B cell (primary cell): ENCODE results near the gene RPRD1A. TPM values are rescaled to one million over a fixed set of nuclear protein-coding genes. Genes with fewer than 3 reads are reported as not detected.

Experiments
- ATAC-seq: fragments of 200-7000 bp; cut with Tn5 transposase; one replicate; pipeline ENCODE4 v1.10.0; 2021; ENCODE audit warnings: low read depth, mild to moderate bottlenecking, moderate number of reproducible peaks, moderate library complexity
- CTCF ChIA-PET: fragments of 350-600 bp; sonication (Branson Sonifier 250); formaldehyde crosslinking; loops from one replicate; lab custom pipeline; 2021; ENCODE audit warnings: antibody characterized with exemption, inconsistent platforms; lab: Charles Lee
- POLR2A ChIA-PET: fragments of 350-600 bp; sonication (Branson Sonifier 250); formaldehyde crosslinking; loops from one replicate; lab custom pipeline; 2021; ENCODE audit warnings: antibody characterized with exemption; lab: Charles Lee
- DNase-seq: peaks from one replicate; pipeline ENCODE4 v3.0.0; 2013
- H2AFZ ChIP-seq: 2 replicates; pipeline ENCODE4 v1.6.1; 2012; ENCODE audit warnings: mild to moderate bottlenecking, low read depth, low read length; ENCODE audit not compliant: insufficient read depth, poor library complexity, severe bottlenecking
- H3K27ac ChIP-seq, 2 donors: 1 replicate in 1 of 2; 2 replicates in 1 of 2; pipeline ENCODE4 v1.5.1; 2012 to 2013; ENCODE audit warnings: low read length in 2 of 2, mild to moderate bottlenecking in 2 of 2, moderate library complexity in 1 of 2
- H3K27me3 ChIP-seq, 4 experiments: fragments of 200-600 bp in 1 of 4; sonication (generic) in 1 of 4; replicated peaks in 1 of 4; 1 replicate in 2 of 4; 2 replicates in 2 of 4; pipeline versions ENCODE4 v1.6.1 to v1.7.0; 2013 to 2016; ENCODE audit warnings: low read length in 3 of 4, mild to moderate bottlenecking in 2 of 4, mixed read lengths in 1 of 4, moderate library complexity in 1 of 4; ENCODE audit not compliant: insufficient read depth in 4 of 4, control insufficient read depth in 3 of 4; ENCODE audit errors: control extremely low read depth in 1 of 4
- H3K36me3 ChIP-seq, 2 experiments: replicated peaks in 1 of 2; 1 replicate in 1 of 2; 2 replicates in 1 of 2; pipeline versions ENCODE4 v1.6.1 to v1.7.1; 2013; ENCODE audit warnings: low read length in 1 of 2; ENCODE audit not compliant: insufficient read depth in 2 of 2, control insufficient read depth in 1 of 2; ENCODE audit errors: control extremely low read depth in 1 of 2, extremely low read depth in 1 of 2
- H3K4me1 ChIP-seq, 2 donors: fragments of 200-600 bp in 1 of 2; sonication (generic) in 1 of 2; 1 replicate in 1 of 2; 2 replicates in 1 of 2; pipeline versions ENCODE4 v1.5.1 to v1.6.1; 2013 to 2017; ENCODE audit warnings: low read length in 2 of 2; ENCODE audit not compliant: control insufficient read depth in 2 of 2, insufficient read depth in 2 of 2
- H3K4me2 ChIP-seq: replicated peaks from 2 replicates; pipeline ENCODE3; 2012; ENCODE audit warnings: mild to moderate bottlenecking, low read depth, low read length; ENCODE audit not compliant: poor library complexity, severe bottlenecking
- H3K4me3 ChIP-seq, 5 experiments: fragments of 200-600 bp in 1 of 5; sonication (generic) in 1 of 5; 1 replicate in 3 of 5; 2 replicates in 2 of 5; pipeline versions ENCODE4 v1.5.1 to v1.7.0; 2011 to 2016; ENCODE audit warnings: low read length in 4 of 5, mild to moderate bottlenecking in 4 of 5, low read depth in 2 of 5, control low read depth in 1 of 5, moderate library complexity in 1 of 5; ENCODE audit not compliant: insufficient read depth in 1 of 5; ENCODE audit errors: control extremely low read depth in 1 of 5, extremely low read depth in 1 of 5
- H3K79me2 ChIP-seq: fragments of 200-600 bp; sonication (generic); one replicate; pipeline ENCODE4 v1.6.0; 2016; ENCODE audit warnings: low read length; ENCODE audit not compliant: control insufficient read depth, insufficient read depth
- H3K9ac ChIP-seq: fragments of 200-600 bp; sonication (generic); 2 replicates; pipeline ENCODE4 v1.6.1; 2017; ENCODE audit warnings: mild to moderate bottlenecking, low read length, moderate library complexity
- H3K9me3 ChIP-seq, 3 donors: one replicate each; pipeline versions ENCODE4 v1.6.1 to v1.7.1; 2013; ENCODE audit warnings: low read length in 2 of 3; ENCODE audit not compliant: control insufficient read depth in 2 of 3, insufficient read depth in 1 of 3; ENCODE audit errors: control extremely low read depth in 1 of 3
- H4K20me1 ChIP-seq: 2 replicates; pipeline ENCODE4 v1.6.0; 2012; ENCODE audit warnings: mild to moderate bottlenecking, low read length; ENCODE audit not compliant: insufficient read depth, control insufficient read depth, poor library complexity, severe bottlenecking
- H3K27ac Mint-ChIP-seq: one replicate; pipeline ENCODE4 v1.8.0; 2021; ENCODE audit warnings: mixed read lengths
- H3K27me3 Mint-ChIP-seq: one replicate; pipeline ENCODE4 v1.8.0; 2021; ENCODE audit warnings: mixed read lengths
- H3K4me1 Mint-ChIP-seq: one replicate; pipeline ENCODE4 v1.8.0; 2021; ENCODE audit warnings: mixed read lengths
- H3K4me3 Mint-ChIP-seq: one replicate; pipeline ENCODE4 v1.8.0; 2021; ENCODE audit warnings: mixed read lengths
- H3K9me3 Mint-ChIP-seq: one replicate; pipeline ENCODE4 v1.8.0; 2022; ENCODE audit warnings: mixed read lengths; ENCODE audit not compliant: insufficient read depth
- CTCF ChIP-seq: fragments of 200-600 bp; IDR thresholded peaks from one replicate; pipeline ENCODE4 v1.8.0; 2022; ENCODE audit warnings: antibody characterized with exemption, mild to moderate bottlenecking
- EZH2 ChIP-seq: IDR thresholded peaks from 2 replicates; pipeline ENCODE4 v1.6.1; 2012; ENCODE audit warnings: borderline replicate concordance, low read depth, mild to moderate bottlenecking, moderate library complexity, low read length; ENCODE audit not compliant: insufficient read depth, poor library complexity, severe bottlenecking
- WGBS: methylation state at CpG from one replicate; pipeline ENCODE4 v1.1.5; 2013; ENCODE audit warnings: missing lambda C conversion rate; ENCODE audit not compliant: insufficient coverage; 5-methylcytosine and 5-hydroxymethylcytosine counted together
- intact Hi-C: fragments of 100-400 bp; cut with micrococcal nuclease; formaldehyde crosslinking; loops from one replicate; pipeline ENCODE4 v1.10.0; 2022
- polyA plus RNA-seq: library from polyadenylated mRNA; depleted of rRNA; stranded (reverse); fragments of >200 nt; gene quantifications from 2 replicates; pipeline ENCODE4 v1.2.3, GENCODE V29; 2012
- total RNA-seq, 2 donors: library from RNA; stranded (reverse); fragments of 120-200 nt in 1 of 2; gene quantifications; 1 replicate in 1 of 2; 2 replicates in 1 of 2; pipeline versions ENCODE4 v1.2.3 to v1.2.4, GENCODE V29; 2013 to 2022

Gene RPRD1A
- total and polyA plus RNA-seq, 2 donors (not counting 1 experiment from before 2014, with no cell fraction given), result 27.6 to 62.6 TPM

DNA sequence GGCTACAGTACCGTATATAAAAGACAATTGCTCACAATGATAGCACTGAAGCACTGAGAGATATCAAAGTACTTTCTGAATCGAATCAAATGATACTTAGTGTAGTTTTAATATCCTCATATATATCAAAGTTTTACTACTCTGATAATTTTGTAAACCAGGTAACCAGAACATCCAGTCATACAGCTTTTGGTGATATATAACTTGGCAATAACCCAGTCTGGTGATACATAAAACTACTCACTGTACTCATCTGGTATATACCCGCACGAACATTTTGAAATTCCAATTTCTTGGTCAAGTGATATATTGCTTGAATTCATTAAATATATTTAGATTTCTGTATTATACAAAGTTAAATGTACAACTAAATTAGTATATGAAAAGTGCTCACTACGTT lies 41.2 kb upstream of the RPRD1A start:
- POLR2A ChIA-PET, result no interaction called here

DNA sequence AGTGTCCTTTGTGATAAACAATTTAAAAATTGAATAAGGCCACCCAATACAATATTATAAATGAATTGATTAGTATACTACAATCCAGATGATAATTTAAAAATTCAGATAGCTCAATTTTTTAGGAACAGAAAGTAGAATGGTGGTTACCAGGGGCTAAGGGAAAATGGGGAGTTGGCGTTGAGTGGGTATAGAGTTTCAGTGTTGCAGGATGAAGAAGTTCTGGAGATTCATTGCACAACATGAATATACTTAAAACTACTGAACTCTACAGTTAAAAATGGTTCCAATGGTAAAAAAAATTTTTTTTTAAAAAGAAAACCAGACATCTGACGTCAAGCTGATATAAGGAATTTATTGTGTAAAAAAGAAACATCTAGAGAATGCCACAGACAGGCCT lies 40.8 kb upstream of the RPRD1A start:
- CTCF ChIA-PET, result interaction anchor here (0.7 to 1.8 kb wide), 2 partner anchors 12 to 176 kb away, joined by 3 to 9 read pairs; no protein-coding TSS in a partner anchor
- no peaks in the 10 kb centered on the region for H3K4me1 Mint-ChIP-seq
- no peak overlapping the region for H2AFZ ChIP-seq
- intact Hi-C loops, result no loop called here
- TF ChIP-seq CTCF (no peak), EZH2 (no peak)
- DNase-seq, result no peak
- no peaks in the 10 kb centered on the region for H3K79me2 ChIP-seq
- no peak overlapping the region for H3K4me2 ChIP-seq
- no peak overlapping the region for H3K27ac ChIP-seq
- WGBS, result no CpG with 5 or more reads among the region's 2 CpGs
- POLR2A ChIA-PET, result interaction anchor here (0.6 kb wide), 1 partner anchor 9 kb away, joined by 9 read pairs; no protein-coding TSS in a partner anchor
- no peaks in the 10 kb centered on the region for H4K20me1 ChIP-seq
- H3K9me3 Mint-ChIP-seq, result no peaks in the 10 kb centered on the region
- peaks cover 0 to 23% of the 10 kb centered on the region in 2 experiments for H3K36me3 ChIP-seq
- H3K4me3 ChIP-seq, result no peak overlapping the region
- H3K4me1 ChIP-seq, result no peaks in the 10 kb centered on the region
- H3K27ac Mint-ChIP-seq, result no peak overlapping the region
- H3K9ac ChIP-seq, result no peak overlapping the region
- no peak overlapping the region for H3K4me3 Mint-ChIP-seq
- H3K27me3 Mint-ChIP-seq, result no peaks in the 10 kb centered on the region
- no peaks in the 10 kb centered on the region for H3K27me3 ChIP-seq
- ATAC-seq, result no peak
- H3K9me3 ChIP-seq, result no peaks in the 10 kb centered on the region

More for the DNA sequence above, 41.2 kb upstream of the RPRD1A start:
- no peak for ATAC-seq
- no peak overlapping the region for H3K4me3 Mint-ChIP-seq
- no CpG with 5 or more reads among the region's 5 CpGs for WGBS
- H3K9ac ChIP-seq, result no peak overlapping the region
- H3K79me2 ChIP-seq, result no peaks in the 10 kb centered on the region
- H3K4me2 ChIP-seq, result no peak overlapping the region
- no peaks in the 10 kb centered on the region for H4K20me1 ChIP-seq
- DNase-seq, result no peak
- H3K27me3 ChIP-seq, result no peaks in the 10 kb centered on the region
- TF ChIP-seq CTCF (no peak), EZH2 (no peak)
- H3K9me3 Mint-ChIP-seq, result no peaks in the 10 kb centered on the region
- no peak overlapping the region for H3K4me3 ChIP-seq
- CTCF ChIA-PET, result interaction anchor here (1.5 to 1.8 kb wide), 2 partner anchors 13 kb away, joined by 4 to 9 read pairs; no protein-coding TSS in a partner anchor
- no peaks in the 10 kb centered on the region for H3K9me3 ChIP-seq
- intact Hi-C loops, result no loop called here
- no peaks in the 10 kb centered on the region for H3K4me1 ChIP-seq
- H3K27me3 Mint-ChIP-seq, result no peaks in the 10 kb centered on the region
- peaks cover 0 to 27% of the 10 kb centered on the region in 2 experiments for H3K36me3 ChIP-seq
- H3K4me1 Mint-ChIP-seq, result no peaks in the 10 kb centered on the region
- H2AFZ ChIP-seq, result no peak overlapping the region
- H3K27ac ChIP-seq, result no peak overlapping the region
- no peak overlapping the region for H3K27ac Mint-ChIP-seq
